SH-SY5Y (cell line): ENCODE results near the gene GPC1.

Source experiments
- GATA2 ChIP-seq: IDR thresholded peaks from 2 replicates; pipeline ENCODE4 v1.6.1; 2011; ENCODE audit warnings: mild to moderate bottlenecking, low read depth, low read length
- GATA3 ChIP-seq: IDR thresholded peaks from 2 replicates; pipeline ENCODE4 v1.6.1; 2011; ENCODE audit warnings: low read depth, mild to moderate bottlenecking, low read length, moderate library complexity

GRCh38 chr2:240501531-240501991 lies 66.1 kb downstream of the GPC1 start:
- no peak for TF ChIP-seq GATA2
- no peak for TF ChIP-seq GATA3
